CD4-positive, CD25-positive, alpha-beta regulatory T cell (primary cell): ENCODE results near the gene BBS1. TPM values are rescaled to one million over a fixed set of nuclear protein-coding genes. Genes with fewer than 3 reads are reported as not detected.
A peak's percentile ranks its signal among the peaks of the same experiment; 100 is the strongest.

Source experiments
- ATAC-seq, 2 donors: fragments of 150-1000 bp; cut with Tn5 transposase; one replicate each; pipeline ENCODE4 v1.10.0; 2021; ENCODE audit warnings: low read depth in 2 of 2, moderate number of reproducible peaks in 2 of 2, moderate library complexity in 1 of 2
- DNase-seq, 3 donors: peaks; one replicate each; pipeline versions ENCODE4 v3.0.0 to v3.0.0-alpha.2; 2012 to 2022; ENCODE audit warnings: mixed read lengths in 1 of 3
- H3K27ac ChIP-seq: one replicate; pipeline ENCODE4 v1.7.0; 2013; ENCODE audit warnings: mild to moderate bottlenecking, low read length; ENCODE audit not compliant: insufficient read depth, poor library complexity, severe bottlenecking
- H3K27me3 ChIP-seq: one replicate; pipeline ENCODE4 v1.7.0; 2013; ENCODE audit warnings: low read length; ENCODE audit not compliant: control insufficient read depth, insufficient read depth
- H3K36me3 ChIP-seq: one replicate; pipeline ENCODE4 v1.7.0; 2013; ENCODE audit warnings: mild to moderate bottlenecking, low read length, moderate library complexity; ENCODE audit not compliant: control insufficient read depth, insufficient read depth
- H3K4me1 ChIP-seq: 2 replicates; pipeline ENCODE4 v1.7.0; 2013; ENCODE audit warnings: mild to moderate bottlenecking, low read length; ENCODE audit not compliant: insufficient read depth, control insufficient read depth, poor library complexity, severe bottlenecking
- H3K4me3 ChIP-seq: one replicate; pipeline ENCODE4 v1.7.0; 2013; ENCODE audit warnings: low read depth, mild to moderate bottlenecking, low read length, moderate library complexity
- H3K9me3 ChIP-seq, 2 experiments: 1 replicate in 1 of 2; 2 replicates in 1 of 2; pipeline ENCODE4 v1.7.0; 2013; ENCODE audit warnings: low read length in 2 of 2, mild to moderate bottlenecking in 1 of 2, moderate library complexity in 1 of 2; ENCODE audit not compliant: control insufficient read depth in 2 of 2
- H3K27ac Mint-ChIP-seq, 3 donors: one replicate each; pipeline ENCODE4 v1.8.0; 2020 to 2022; ENCODE audit warnings: mild to moderate bottlenecking in 3 of 3, mixed read lengths in 3 of 3, moderate library complexity in 2 of 3
- H3K27me3 Mint-ChIP-seq: one replicate; pipeline ENCODE4 v1.8.0; 2022; ENCODE audit warnings: mild to moderate bottlenecking, mixed read lengths
- H3K36me3 Mint-ChIP-seq: one replicate; pipeline ENCODE4 v1.8.0; 2020; ENCODE audit warnings: mixed read lengths
- H3K4me1 Mint-ChIP-seq, 4 donors: one replicate each; pipeline ENCODE4 v1.8.0; 2020 to 2022; ENCODE audit warnings: mixed read lengths in 4 of 4, mild to moderate bottlenecking in 1 of 4
- H3K4me3 Mint-ChIP-seq, 4 donors: one replicate each; pipeline ENCODE4 v1.8.0; 2020 to 2022; ENCODE audit warnings: mild to moderate bottlenecking in 4 of 4, mixed read lengths in 4 of 4, moderate library complexity in 3 of 4
- H3K9me3 Mint-ChIP-seq, 7 donors: one replicate each; pipeline ENCODE4 v1.8.0; 2020 to 2022; ENCODE audit warnings: mixed read lengths in 7 of 7, mild to moderate bottlenecking in 3 of 7, moderate library complexity in 2 of 7
- polyA plus RNA-seq, 4 donors: library from polyadenylated mRNA; unstranded; fragments of 300-500 nt; fragmentation: Illumina TruSeq; gene quantifications; one replicate each; pipeline ENCODE4 v1.2.3, GENCODE V29; 2021
- total RNA-seq: library from RNA; stranded (reverse); gene quantifications from one replicate; pipeline ENCODE4 v1.2.3, GENCODE V29; 2022

Gene BBS1
- total and polyA plus RNA-seq, 5 donors from 2014 or later, result 5.6 to 16.4 (median 7.3) TPM

GRCh38 chr11:66510990-66511339, 530 bp downstream of the BBS1 start:
- Mint-ChIP-seq H3K9me3 (peaks cover 0 to 2% (median 0%) of the 10 kb centered on the region in 7 donors), H3K4me3 (peak overlapping the region; percentile 87 to 94 (median 88)), H3K4me1 (peaks cover 5 to 19% (median 11%) of the 10 kb centered on the region in 4 donors), H3K36me3 (peaks cover 9% of the 10 kb centered on the region), H3K27me3 (no peaks in the 10 kb centered on the region), H3K27ac (peak overlapping the region in 2 of 3 donors; percentile 80 to 82)
- Histone ChIP-seq H3K4me1 (peaks cover 10% of the 10 kb centered on the region), H3K4me3 (peak overlapping the region; percentile 95), H3K27me3 (no peaks in the 10 kb centered on the region), H3K36me3 (peaks cover 5% of the 10 kb centered on the region), H3K27ac (peak overlapping the region; percentile 28), H3K9me3 (no peaks in the 10 kb centered on the region)
- ATAC-seq, result no peak
- DNase-seq, result no peak

GRCh38 chr11:66523611-66524010, 13.2 kb downstream of the BBS1 start:
- Histone ChIP-seq H3K9me3 (no peaks in the 10 kb centered on the region), H3K36me3 (peaks cover 32% of the 10 kb centered on the region), H3K27me3 (no peaks in the 10 kb centered on the region), H3K4me3 (no peak overlapping the region), H3K27ac (no peak overlapping the region), H3K4me1 (no peaks in the 10 kb centered on the region)
- Mint-ChIP-seq H3K4me3 (no peak overlapping the region), H3K27ac (no peak overlapping the region), H3K27me3 (no peaks in the 10 kb centered on the region), H3K36me3 (peaks cover 35% of the 10 kb centered on the region), H3K9me3 (no peaks in the 10 kb centered on the region), H3K4me1 (peaks cover 0 to 6% (median 1%) of the 10 kb centered on the region in 4 donors)
- no peak for ATAC-seq
- no peak for DNase-seq

GRCh38 chr11:66524304-66525040, 14.0 kb downstream of the BBS1 start:
- H3K4me1 Mint-ChIP-seq, result peaks cover 0 to 6% (median 1%) of the 10 kb centered on the region in 4 donors
- no peaks in the 10 kb centered on the region for H3K9me3 ChIP-seq
- no peak for DNase-seq
- H3K27ac ChIP-seq, result no peak overlapping the region
- H3K4me3 Mint-ChIP-seq, result no peak overlapping the region
- H3K27ac Mint-ChIP-seq, result peak overlapping the region in 1 of 3 donors; percentile 69
- H3K36me3 ChIP-seq, result peaks cover 32% of the 10 kb centered on the region
- no peaks in the 10 kb centered on the region for H3K4me1 ChIP-seq
- H3K4me3 ChIP-seq, result no peak overlapping the region
- no peaks in the 10 kb centered on the region for H3K9me3 Mint-ChIP-seq
- peaks cover 38% of the 10 kb centered on the region for H3K36me3 Mint-ChIP-seq
- H3K27me3 ChIP-seq, result no peaks in the 10 kb centered on the region
- ATAC-seq, result no peak
- H3K27me3 Mint-ChIP-seq, result no peaks in the 10 kb centered on the region

DNA sequence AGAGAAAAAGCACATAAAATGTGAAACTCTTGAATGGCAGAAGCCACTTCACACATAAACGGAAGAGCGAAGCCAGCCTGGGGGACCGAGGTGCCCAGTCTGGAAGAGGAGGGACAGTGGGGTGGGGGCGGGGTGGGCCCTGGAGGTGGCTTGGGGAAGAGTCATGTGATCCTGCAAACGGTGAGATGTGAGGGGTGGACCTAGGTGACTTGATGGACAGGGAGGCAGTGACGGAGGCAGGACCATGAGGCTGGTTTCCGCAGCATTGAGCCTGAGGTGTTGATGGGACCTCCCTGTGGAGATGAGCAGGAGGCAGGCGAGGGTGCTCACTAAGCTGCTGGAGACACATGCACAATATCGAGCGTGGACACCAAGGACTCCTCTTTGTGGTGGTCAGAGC, 18.6 kb downstream of the BBS1 start:
- H3K4me3 ChIP-seq, result no peak overlapping the region
- Mint-ChIP-seq H3K4me3 (no peak overlapping the region), H3K36me3 (peaks cover 24% of the 10 kb centered on the region), H3K27ac (peak overlapping the region in 1 of 3 donors; percentile 5), H3K9me3 (no peaks in the 10 kb centered on the region), H3K4me1 (peaks cover 0 to 10% (median 4%) of the 10 kb centered on the region in 4 donors), H3K27me3 (no peaks in the 10 kb centered on the region)
- no peaks in the 10 kb centered on the region for H3K27me3 ChIP-seq
- no peaks in the 10 kb centered on the region for H3K9me3 ChIP-seq
- DNase-seq, result no peak
- ATAC-seq, result no peak
- H3K36me3 ChIP-seq, result peaks cover 6% of the 10 kb centered on the region
- H3K27ac ChIP-seq, result no peak overlapping the region
- no peaks in the 10 kb centered on the region for H3K4me1 ChIP-seq

DNA sequence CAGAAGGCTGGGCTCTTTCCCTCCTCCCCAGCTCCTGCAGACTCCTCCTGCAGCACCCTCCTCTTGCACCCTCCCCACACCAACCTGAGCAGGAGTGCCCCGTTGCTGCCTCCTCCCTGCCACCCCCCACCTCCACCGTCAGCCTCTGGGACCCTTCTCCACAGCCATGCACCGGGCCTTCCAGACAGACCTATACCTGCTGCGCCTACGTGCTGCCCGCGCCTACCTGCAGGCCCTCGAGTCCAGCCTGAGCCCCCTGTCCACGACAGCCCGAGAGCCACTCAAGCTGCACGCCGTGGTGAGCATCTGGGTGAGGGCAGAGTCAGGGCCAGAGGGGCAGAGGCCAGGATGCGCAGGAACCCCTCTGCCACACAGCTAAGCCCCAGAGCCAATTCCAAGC, 19.2 kb downstream of the BBS1 start:
- no peak overlapping the region for H3K4me3 ChIP-seq
- H3K27me3 ChIP-seq, result no peaks in the 10 kb centered on the region
- Mint-ChIP-seq H3K36me3 (peaks cover 19% of the 10 kb centered on the region), H3K4me3 (no peak overlapping the region), H3K9me3 (no peaks in the 10 kb centered on the region), H3K27ac (no peak overlapping the region), H3K27me3 (no peaks in the 10 kb centered on the region), H3K4me1 (peaks cover 0 to 10% (median 4%) of the 10 kb centered on the region in 4 donors)
- peaks cover 6% of the 10 kb centered on the region for H3K36me3 ChIP-seq
- no peak for DNase-seq
- no peak overlapping the region for H3K27ac ChIP-seq
- H3K9me3 ChIP-seq, result no peaks in the 10 kb centered on the region
- no peaks in the 10 kb centered on the region for H3K4me1 ChIP-seq
- no peak for ATAC-seq

GRCh38 chr11:66530927-66531709, 20.7 kb downstream of the BBS1 start:
- H3K36me3 Mint-ChIP-seq, result peaks cover 20% of the 10 kb centered on the region
- Histone ChIP-seq H3K27ac (no peak overlapping the region), H3K36me3 (peaks cover 7% of the 10 kb centered on the region), H3K4me3 (no peak overlapping the region), H3K9me3 (no peaks in the 10 kb centered on the region), H3K4me1 (no peaks in the 10 kb centered on the region), H3K27me3 (no peaks in the 10 kb centered on the region)
- DNase-seq, result no peak
- no peaks in the 10 kb centered on the region for H3K27me3 Mint-ChIP-seq
- peak overlapping the region in 1 of 3 donors; percentile 60 for H3K27ac Mint-ChIP-seq
- H3K4me1 Mint-ChIP-seq, result peaks cover 0 to 12% (median under 1%) of the 10 kb centered on the region in 4 donors
- ATAC-seq, result no peak
- no peak overlapping the region for H3K4me3 Mint-ChIP-seq
- H3K9me3 Mint-ChIP-seq, result no peaks in the 10 kb centered on the region

DNA sequence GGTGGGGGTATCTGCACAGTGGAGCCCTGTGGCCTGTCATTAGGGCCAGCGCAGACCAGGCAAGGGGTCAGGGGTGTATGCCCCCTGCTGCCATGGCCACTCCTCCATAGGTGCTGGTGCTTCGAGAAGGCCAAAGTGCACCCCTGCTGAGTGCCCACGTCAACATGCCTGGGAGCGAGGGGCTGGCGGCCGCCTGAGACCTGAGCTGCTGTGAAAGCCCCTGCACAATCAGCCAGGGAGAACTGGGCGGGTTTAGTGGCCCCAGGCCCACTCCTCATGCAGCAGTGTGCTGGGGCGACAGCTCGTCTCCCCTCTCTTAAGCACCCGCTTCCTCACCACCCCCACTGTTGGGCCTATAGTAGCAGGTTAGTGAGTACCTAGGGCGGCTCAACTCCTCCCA, 21.4 kb downstream of the BBS1 start:
- H3K27me3 ChIP-seq, result no peaks in the 10 kb centered on the region
- ATAC-seq, result no peak
- no peaks in the 10 kb centered on the region for H3K9me3 Mint-ChIP-seq
- no peaks in the 10 kb centered on the region for H3K27me3 Mint-ChIP-seq
- no peak overlapping the region for H3K4me3 ChIP-seq
- peaks cover 22% of the 10 kb centered on the region for H3K36me3 Mint-ChIP-seq
- H3K4me1 ChIP-seq, result no peaks in the 10 kb centered on the region
- no peaks in the 10 kb centered on the region for H3K9me3 ChIP-seq
- no peak overlapping the region for H3K27ac ChIP-seq
- H3K27ac Mint-ChIP-seq, result no peak overlapping the region
- H3K36me3 ChIP-seq, result peaks cover 8% of the 10 kb centered on the region
- peaks cover 0 to 12% (median under 1%) of the 10 kb centered on the region in 4 donors for H3K4me1 Mint-ChIP-seq
- no peak overlapping the region for H3K4me3 Mint-ChIP-seq
- no peak for DNase-seq
